Cardiac septum (tissue), 1 donor: Measurements from ENCODE around the gene SRPK1. TPM values are rescaled to one million over a fixed set of nuclear protein-coding genes. Genes with fewer than 3 reads are reported as not detected.

Experiments used
- DNase-seq: peaks from one replicate; pipeline ENCODE4 v3.0.0-alpha.2; 2020; ENCODE audit warnings: low spot score
- intact Hi-C: fragments of 100-400 bp; cut with DNase I; formaldehyde crosslinking; loops from one replicate; pipeline ENCODE4 v1.14.0; 2022
- total RNA-seq: library from RNA; stranded (reverse); fragmentation: NEBNext Ultra II Directional; extraction: Animal tissue kit (Norgen Biotek cat#: 25700); gene quantifications from one replicate; pipeline ENCODE4 v1.2.1, GENCODE V29; 2021
- donor health status: DM: no; HTN: no; CAD: no.

Gene SRPK1
- total RNA-seq, 1 donor from 2014 or later: 20.4 TPM

- DNase-seq: no peak
- intact Hi-C loops: no loop called here
These were observed 130.2 kb downstream of the SRPK1 start for GRCh38 chr6:35790683-35791082.

GRCh38 chr6:35788423-35788982 lies 132.4 kb downstream of the SRPK1 start:
- intact Hi-C loops: no loop called here
- no peak for DNase-seq

GRCh38 chr6:35787266-35788218 lies 133.4 kb downstream of the SRPK1 start:
- no peak for DNase-seq
- intact Hi-C loops: loop anchor here (1.0 kb wide), 1 partner anchor 11 kb away; no protein-coding TSS in a partner anchor

DNA sequence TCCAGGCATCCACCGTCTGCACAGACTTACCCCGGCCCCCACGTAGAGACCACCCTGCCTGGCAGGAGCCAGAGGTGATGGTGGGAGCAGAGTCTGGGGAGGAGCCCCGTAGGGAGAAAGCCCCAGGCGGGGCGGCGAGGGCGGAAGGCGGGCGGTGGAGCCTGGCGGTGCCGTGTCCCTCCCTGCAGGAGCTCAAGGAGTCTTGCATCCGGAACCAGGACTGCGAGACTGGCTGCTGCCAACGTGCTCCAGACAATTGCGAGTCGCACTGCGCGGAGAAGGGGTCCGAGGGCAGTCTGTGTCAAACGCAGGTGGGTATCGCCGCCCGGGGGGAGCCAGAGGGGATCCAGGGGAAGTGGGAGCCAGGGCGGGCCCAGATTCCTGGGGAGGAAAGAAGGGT lies 134.1 kb downstream of the SRPK1 start:
- intact Hi-C loops: loop anchor here (1.0 kb wide), 1 partner anchor 11 kb away; no protein-coding TSS in a partner anchor
- DNase-seq: no peak

DNA sequence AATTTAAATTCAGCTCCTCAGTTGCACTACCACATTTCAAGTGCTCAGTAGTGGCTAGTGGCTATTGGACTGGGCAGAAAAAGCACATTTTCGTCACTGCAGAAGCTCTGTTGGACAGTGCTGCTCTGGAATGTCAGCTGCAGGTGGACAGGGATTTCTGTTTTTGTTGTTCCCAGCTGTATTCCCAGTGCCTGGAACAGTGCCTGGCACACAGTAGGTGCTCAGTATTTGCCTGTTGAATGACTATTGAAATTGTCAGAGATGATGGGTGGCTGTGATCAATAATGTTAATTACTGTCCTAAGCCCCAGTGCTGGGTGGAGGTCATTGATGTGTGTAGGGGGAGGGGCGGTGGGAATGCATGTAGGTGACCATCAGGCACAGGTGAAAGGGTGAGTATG lies 134.6 kb downstream of the SRPK1 start:
- DNase-seq: no peak
- intact Hi-C loops: no loop called here

- intact Hi-C loops: no loop called here
- no peak for DNase-seq
These were observed 136.7 kb downstream of the SRPK1 start for GRCh38 chr6:35784200-35784599.

Other genes starting within 250 kb of the SRPK1 start
- gene FKBP5, start 232.2 kb downstream of the SRPK1 start, total RNA-seq: 29.7 TPM
- gene ARMC12, start 184.1 kb downstream of the SRPK1 start, total RNA-seq: 0.22 TPM
- not detected for gene CLPSL2, start 144.5 kb downstream of the SRPK1 start, total RNA-seq
- not detected for gene CLPSL1, start 140.1 kb downstream of the SRPK1 start, total RNA-seq
- not detected for gene CLPS, start 123.8 kb downstream of the SRPK1 start, total RNA-seq
- gene LHFPL5, start 115.7 kb downstream of the SRPK1 start, total RNA-seq: not detected
- gene SLC26A8, start 103.5 kb upstream of the SRPK1 start, total RNA-seq: 0.13 TPM
- gene MAPK14, start 106.7 kb upstream of the SRPK1 start, total RNA-seq: 25.6 TPM
- gene MAPK13, start 209.4 kb upstream of the SRPK1 start, total RNA-seq: 1.6 TPM